Measurements from ENCODE around the gene MYT1. TPM values are rescaled to one million over a fixed set of nuclear protein-coding genes. Genes with fewer than 3 reads are reported as not detected.

MYT1 gene
- total RNA-seq, 2 donors from 2014 or later = 2.4 to 4.5 TPM

DNA sequence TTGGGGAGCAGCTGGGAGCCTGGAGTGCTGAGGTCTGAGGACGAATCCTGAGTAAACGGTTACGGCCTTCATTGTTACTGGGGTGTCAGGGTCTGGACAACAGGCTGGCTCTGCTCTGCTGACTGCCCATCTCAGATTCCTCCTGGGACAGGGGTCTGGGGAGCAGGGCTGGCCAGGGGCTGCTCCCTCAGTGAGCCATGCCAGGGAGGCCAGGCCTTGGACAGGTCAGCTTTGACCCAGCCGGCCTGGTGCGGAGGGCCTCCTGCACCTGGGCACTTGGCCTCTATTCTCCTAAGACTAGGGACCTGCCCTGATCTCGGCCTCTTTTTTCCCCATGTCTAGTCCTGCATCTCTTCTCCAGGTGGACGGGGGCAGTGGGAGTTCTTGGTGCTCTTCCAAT is 44.9 kb downstream of the MYT1 start:
- H3K4me3 ChIP-seq (ENCODE audit: low read length) = no peak overlapping the region
- no peak overlapping the region for H3K4me3 Mint-ChIP-seq
- peaks cover 11% of the 10 kb centered on the region for H3K27me3 Mint-ChIP-seq (ENCODE audit: insufficient read depth)
- TF ChIP-seq, protein P1, sequence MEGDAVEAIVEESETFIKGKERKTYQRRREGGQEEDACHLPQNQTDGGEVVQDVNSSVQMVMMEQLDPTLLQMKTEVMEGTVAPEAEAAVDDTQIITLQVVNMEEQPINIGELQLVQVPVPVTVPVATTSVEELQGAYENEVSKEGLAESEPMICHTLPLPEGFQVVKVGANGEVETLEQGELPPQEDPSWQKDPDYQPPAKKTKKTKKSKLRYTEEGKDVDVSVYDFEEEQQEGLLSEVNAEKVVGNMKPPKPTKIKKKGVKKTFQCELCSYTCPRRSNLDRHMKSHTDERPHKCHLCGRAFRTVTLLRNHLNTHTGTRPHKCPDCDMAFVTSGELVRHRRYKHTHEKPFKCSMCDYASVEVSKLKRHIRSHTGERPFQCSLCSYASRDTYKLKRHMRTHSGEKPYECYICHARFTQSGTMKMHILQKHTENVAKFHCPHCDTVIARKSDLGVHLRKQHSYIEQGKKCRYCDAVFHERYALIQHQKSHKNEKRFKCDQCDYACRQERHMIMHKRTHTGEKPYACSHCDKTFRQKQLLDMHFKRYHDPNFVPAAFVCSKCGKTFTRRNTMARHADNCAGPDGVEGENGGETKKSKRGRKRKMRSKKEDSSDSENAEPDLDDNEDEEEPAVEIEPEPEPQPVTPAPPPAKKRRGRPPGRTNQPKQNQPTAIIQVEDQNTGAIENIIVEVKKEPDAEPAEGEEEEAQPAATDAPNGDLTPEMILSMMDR (conservative IDR thresholded peaks at IDR 0.05) = no peak
- no peak overlapping the region for H3K9ac ChIP-seq (ENCODE audit: extremely low read depth, low read length, poor library complexity, severe bottlenecking)
- H3K9me3 ChIP-seq (ENCODE audit: control insufficient read depth, low read length) = no peaks in the 10 kb centered on the region
- no peaks in the 10 kb centered on the region for H3K4me1 ChIP-seq (ENCODE audit: control insufficient read depth, insufficient read depth, low read length)
- no peaks in the 10 kb centered on the region for H3K36me3 ChIP-seq (ENCODE audit: control insufficient read depth, insufficient read depth, low read length)
- no peak for DNase-seq
- H3K27ac ChIP-seq (ENCODE audit: low read depth, low read length) = no peak overlapping the region
- 94 to 95% methylated on average over 3 to 7 of the region's 7 CpGs for WGBS, 2 experiments (ENCODE audit: insufficient coverage in 1 of 2, insufficient read length in 1 of 2)
- H3K9me3 Mint-ChIP-seq = no peaks in the 10 kb centered on the region
- peaks cover 6% of the 10 kb centered on the region for H3K36me3 Mint-ChIP-seq (ENCODE audit: low read depth)
- H3K4me1 Mint-ChIP-seq = no peaks in the 10 kb centered on the region
- no peak overlapping the region for H3K27ac Mint-ChIP-seq
- peaks cover 19% of the 10 kb centered on the region for H3K27me3 ChIP-seq (ENCODE audit: control insufficient read depth, insufficient read depth, low read length, poor library complexity, severe bottlenecking)

DNA sequence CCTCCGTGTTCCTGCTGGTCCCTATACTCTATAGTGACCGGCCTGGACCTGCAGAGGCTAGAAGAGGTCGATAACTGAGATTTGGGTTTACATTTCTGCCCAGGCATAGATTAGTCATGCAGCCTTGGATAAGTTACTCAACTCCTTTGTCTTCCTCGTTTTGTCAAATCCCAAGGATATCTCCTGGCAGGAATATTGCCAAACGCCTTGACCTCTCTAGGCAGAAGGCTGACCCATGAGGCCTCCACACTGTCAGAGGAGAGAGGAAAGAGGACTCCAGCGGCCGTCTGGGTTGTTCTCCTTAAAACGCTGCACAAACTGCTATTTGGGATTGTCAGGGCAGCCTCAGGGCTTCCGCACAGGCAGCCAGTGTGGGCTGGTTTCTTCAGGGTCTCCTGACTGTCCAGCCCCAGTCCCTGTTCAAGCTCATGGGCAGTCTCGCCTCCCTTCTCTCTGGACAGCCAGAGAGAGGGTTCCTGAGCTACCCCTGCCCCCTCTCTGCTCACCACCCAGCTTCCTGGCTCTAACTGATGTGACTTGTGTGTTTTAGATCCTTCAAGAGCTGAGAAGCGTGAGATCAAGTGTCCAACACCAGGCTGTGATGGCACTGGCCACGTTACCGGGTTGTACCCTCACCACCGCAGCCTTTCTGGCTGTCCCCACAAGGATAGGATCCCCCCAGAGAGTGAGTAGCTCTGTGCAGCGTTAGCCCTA is 46.6 kb downstream of the MYT1 start:
- no peaks in the 10 kb centered on the region for H3K9me3 ChIP-seq (ENCODE audit: control insufficient read depth, low read length)
- no peak overlapping the region for H3K27ac ChIP-seq (ENCODE audit: low read depth, low read length)
- H3K36me3 Mint-ChIP-seq (ENCODE audit: low read depth) = peaks cover 6% of the 10 kb centered on the region
- H3K4me1 Mint-ChIP-seq = peaks cover 12% of the 10 kb centered on the region
- H3K9me3 Mint-ChIP-seq = no peaks in the 10 kb centered on the region
- no peak for DNase-seq
- H3K9ac ChIP-seq (ENCODE audit: extremely low read depth, low read length, poor library complexity, severe bottlenecking) = no peak overlapping the region
- no peak overlapping the region for H3K4me3 ChIP-seq (ENCODE audit: low read length)
- peaks cover 16% of the 10 kb centered on the region for H3K27me3 Mint-ChIP-seq (ENCODE audit: insufficient read depth)
- 89 to 90% methylated on average over 10 to 15 of the region's 15 CpGs for WGBS, 2 experiments (ENCODE audit: insufficient coverage in 1 of 2, insufficient read length in 1 of 2)
- no peak overlapping the region for H3K27ac Mint-ChIP-seq
- no peaks in the 10 kb centered on the region for H3K36me3 ChIP-seq (ENCODE audit: control insufficient read depth, insufficient read depth, low read length)
- peaks cover 10% of the 10 kb centered on the region for H3K4me1 ChIP-seq (ENCODE audit: control insufficient read depth, insufficient read depth, low read length)
- TF ChIP-seq, protein P1 (conservative IDR thresholded peaks at IDR 0.05) = no peak
- H3K27me3 ChIP-seq (ENCODE audit: control insufficient read depth, insufficient read depth, low read length, poor library complexity, severe bottlenecking) = peaks cover 23% of the 10 kb centered on the region
- H3K4me3 Mint-ChIP-seq = no peak overlapping the region

DNA sequence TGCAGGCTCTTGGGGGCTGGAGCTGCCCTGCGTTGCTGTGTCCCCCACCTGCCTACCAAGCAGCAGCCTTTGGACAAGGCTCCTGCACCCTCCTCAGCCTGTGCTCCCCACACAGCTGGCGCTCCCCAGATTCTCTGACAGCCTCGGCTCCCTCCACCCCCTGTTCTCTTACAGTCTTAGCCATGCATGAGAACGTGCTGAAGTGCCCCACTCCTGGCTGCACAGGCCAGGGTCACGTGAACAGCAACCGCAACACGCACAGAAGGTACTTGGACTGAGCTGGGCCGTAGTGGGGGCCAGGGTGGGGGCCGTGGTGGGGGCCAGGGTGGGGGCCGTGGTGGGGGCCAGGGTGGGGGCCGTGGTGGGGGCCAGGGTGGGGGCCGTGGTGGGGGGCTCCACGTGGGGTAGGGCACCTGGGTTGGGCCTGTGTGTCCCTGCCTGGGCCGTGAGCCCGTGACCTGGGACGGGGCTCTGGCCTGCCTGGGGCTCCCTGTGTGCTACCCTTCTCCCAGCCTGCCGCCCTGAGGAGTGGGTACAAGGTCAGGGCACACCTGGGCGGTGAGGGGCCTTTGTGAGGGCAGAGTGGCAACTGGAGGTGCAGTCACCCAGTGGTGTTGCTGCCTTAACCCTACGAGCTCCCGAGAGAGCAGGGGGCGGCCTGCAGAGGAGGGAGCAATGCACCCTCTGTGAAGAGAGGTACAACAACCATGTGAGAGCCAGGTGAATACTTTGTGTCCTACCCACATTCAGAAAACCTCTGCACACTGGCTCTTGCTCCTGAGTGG is 47.8 kb downstream of the MYT1 start:
- peaks cover 10% of the 10 kb centered on the region for H3K4me1 ChIP-seq (ENCODE audit: control insufficient read depth, insufficient read depth, low read length)
- TF ChIP-seq, protein P1 (conservative IDR thresholded peaks at IDR 0.05) = no peak
- H3K27ac ChIP-seq (ENCODE audit: low read depth, low read length) = no peak overlapping the region
- no peak overlapping the region for H3K27ac Mint-ChIP-seq
- H3K27me3 ChIP-seq (ENCODE audit: control insufficient read depth, insufficient read depth, low read length, poor library complexity, severe bottlenecking) = peaks cover 36% of the 10 kb centered on the region
- H3K9ac ChIP-seq (ENCODE audit: extremely low read depth, low read length, poor library complexity, severe bottlenecking) = no peak overlapping the region
- H3K4me1 Mint-ChIP-seq = peaks cover 12% of the 10 kb centered on the region
- H3K4me3 Mint-ChIP-seq = no peak overlapping the region
- no peak overlapping the region for H3K4me3 ChIP-seq (ENCODE audit: low read length)
- DNase-seq = no peak
- H3K9me3 ChIP-seq (ENCODE audit: control insufficient read depth, low read length) = no peaks in the 10 kb centered on the region
- H3K27me3 Mint-ChIP-seq (ENCODE audit: insufficient read depth) = peaks cover 23% of the 10 kb centered on the region
- H3K36me3 Mint-ChIP-seq (ENCODE audit: low read depth) = peaks cover 6% of the 10 kb centered on the region
- H3K36me3 ChIP-seq (ENCODE audit: control insufficient read depth, insufficient read depth, low read length) = no peaks in the 10 kb centered on the region
- WGBS, 2 experiments (ENCODE audit: insufficient coverage in 1 of 2, insufficient read length in 1 of 2) = 86 to 89% methylated on average over 5 to 20 of the region's 21 CpGs
- no peaks in the 10 kb centered on the region for H3K9me3 Mint-ChIP-seq

All from endodermal cell (in vitro differentiated cells).